Kidney tubule cell (primary cell): Measurements from ENCODE around the gene SPIC.

Source experiments
- DNase-seq: peaks from one replicate; pipeline ENCODE4 v3.0.0-alpha.2; 2018; ENCODE audit warnings: low spot score

SPIC gene

GRCh38 chr12:101536069-101536674 is 61.0 kb downstream of the SPIC start:
- no peak for DNase-seq
